GM12892 (cell line): ENCODE data around the gene EPHX1. TPM values are rescaled to one million over a fixed set of nuclear protein-coding genes. Genes with fewer than 3 reads are reported as not detected.
"Not testable (repeated sequence)": the region's sequence is repeated elsewhere in the genome, so short reads cannot be mapped to it uniquely, and the experiment has no call there.

Source experiments
- DNase-seq: peaks from one replicate; pipeline ENCODE4 v3.0.0; 2011; ENCODE audit not compliant: insufficient read length
- FAIRE-seq: peaks from 2 replicates; lab custom pipeline; 2011; peaks lifted over from hg19 to GRCh38; lab: Jason Lieb, UNC
- POLR2A ChIP-seq: IDR thresholded peaks from 2 replicates; pipeline ENCODE4 v1.6.1; 2011; ENCODE audit warnings: low read depth, low read length, control low read depth
- POLR2AphosphoS5 ChIP-seq: IDR thresholded peaks from 2 replicates; pipeline ENCODE4 v1.6.1; 2011; ENCODE audit warnings: low read depth, low read length, control low read depth
- TAF1 ChIP-seq: IDR thresholded peaks from 2 replicates; pipeline ENCODE4 v1.6.1; 2011; ENCODE audit warnings: low read depth, mild to moderate bottlenecking, control low read depth, low read length, borderline replicate concordance
- polyA plus RNA-seq: library from polyadenylated mRNA; unstranded; fragments of >200 nt; gene quantifications from one replicate; pipeline ENCODE4 v1.2.1, GENCODE V29; 2012; ENCODE audit warnings: missing spikeins, inconsistent platforms; ENCODE audit not compliant: missing spikeins

The EPHX1 gene
- polyA plus RNA-seq: 2.2 TPM

DNA sequence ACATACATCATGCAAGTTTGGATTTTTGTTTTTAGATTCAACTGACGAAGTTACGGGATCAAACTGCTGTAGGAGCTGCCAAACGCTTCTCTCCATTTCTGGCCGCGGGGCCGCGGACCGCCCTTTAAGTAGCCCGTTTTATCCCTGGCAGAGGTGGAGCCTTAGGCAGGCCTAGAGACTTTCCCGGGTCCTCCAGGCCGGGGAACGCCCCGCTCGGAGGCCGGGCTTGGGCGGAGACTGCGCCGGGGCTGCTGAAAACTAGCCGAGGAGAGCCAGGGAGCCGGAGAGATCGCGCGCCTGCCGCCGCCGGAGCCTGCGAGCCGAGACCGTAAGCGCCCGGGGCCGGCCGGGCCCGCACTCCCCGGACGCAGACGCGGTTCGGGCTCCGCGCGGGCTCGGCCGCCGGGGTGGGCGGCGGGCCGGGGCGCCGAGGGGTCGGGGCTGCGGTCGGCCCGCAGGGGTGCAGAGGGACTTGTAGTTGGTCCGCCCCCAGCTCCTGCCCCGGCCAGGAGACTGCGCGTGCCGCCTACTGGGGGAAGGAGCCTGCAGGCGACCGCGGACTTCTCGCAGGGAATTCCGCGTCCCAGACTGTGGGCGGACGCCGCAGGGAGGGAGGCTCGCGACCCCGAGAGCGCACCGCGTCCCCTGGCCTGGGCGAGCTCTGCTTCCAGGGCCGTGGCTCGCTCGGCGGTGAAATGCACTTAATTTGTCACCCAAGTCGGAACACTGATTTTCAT is at the start of gene EPHX1:
Gene EPHX1 (plus strand): TSS at position 283 of the 737 bp plus-strand sequence. CDS start 18,606 bp downstream, outside the sequence.
- TF ChIP-seq POLR2AphosphoS5 (no peak), TAF1 (no peak), POLR2A (peak; percentile 43; the same call in 1 of the 2 replicates)
- DNase-seq (peak; percentile 83), FAIRE-seq (no peak)

DNA sequence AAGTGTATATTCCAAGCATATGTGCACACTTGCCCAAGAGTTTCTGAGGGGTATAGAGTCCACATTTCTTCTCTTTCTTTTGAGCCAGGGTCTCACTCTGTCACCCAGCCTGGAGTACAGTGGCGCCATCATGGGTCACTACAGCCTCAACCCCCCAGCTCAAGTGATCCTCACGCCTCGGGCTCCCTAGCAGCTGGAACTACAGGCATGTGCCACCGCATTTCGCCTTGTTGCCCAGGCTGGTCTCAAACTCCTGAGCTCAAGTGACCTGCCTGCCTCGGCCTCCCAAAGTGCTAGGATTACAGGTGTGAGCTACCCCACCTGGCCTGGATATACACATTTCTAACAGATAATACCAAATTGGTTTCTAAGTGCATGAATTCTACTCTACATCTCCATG is 49.4 kb upstream of the EPHX1 start:
- no peak for TF ChIP-seq POLR2AphosphoS5
- no peak for TF ChIP-seq POLR2A
- TF ChIP-seq TAF1: no peak

DNA sequence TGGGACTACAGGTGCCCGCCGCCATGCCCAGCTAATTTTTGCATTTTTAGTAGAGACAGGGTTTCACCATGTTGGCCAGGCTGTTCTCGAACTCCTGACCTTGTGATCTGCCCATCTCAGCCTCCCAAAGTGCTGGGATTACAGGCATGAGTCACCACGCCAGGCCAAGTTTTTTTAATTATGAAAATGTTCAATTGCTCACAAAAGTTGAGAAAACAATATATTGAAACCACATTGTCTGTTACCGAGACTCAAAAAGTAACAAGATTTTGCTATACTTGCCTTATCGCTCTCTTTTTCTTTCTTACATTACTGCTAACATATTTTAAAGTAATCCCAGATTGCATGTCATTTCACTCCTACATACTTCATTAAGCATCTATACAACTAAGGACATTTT is 48.5 kb upstream of the EPHX1 start:
- FAIRE-seq, DNase-seq: not testable (repeated sequence)

More for the DNA sequence above, 49.4 kb upstream of the EPHX1 start:
- DNase-seq: no peak
- FAIRE-seq: no peak

DNA sequence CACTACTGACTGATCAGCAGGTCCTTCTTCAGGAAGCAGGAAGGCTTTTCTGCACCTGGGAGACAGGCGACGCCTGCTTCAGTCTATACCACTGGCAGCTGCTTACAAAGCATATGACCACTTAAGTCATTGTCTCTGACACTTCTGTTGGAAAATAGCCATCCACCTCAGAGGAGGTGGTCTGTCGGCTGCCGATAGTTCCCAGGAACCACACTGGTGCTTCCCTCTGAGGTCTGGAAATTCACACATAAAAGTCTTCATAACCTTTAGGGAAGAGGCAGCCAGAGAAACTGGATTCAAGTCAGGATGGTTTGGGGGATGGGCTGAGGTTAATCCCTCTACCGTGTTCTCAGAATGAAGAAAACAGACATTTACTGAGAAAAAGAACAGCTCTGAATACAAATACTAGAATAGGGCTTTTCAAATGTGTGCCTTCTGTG is 47.9 kb upstream of the EPHX1 start:
- no peak for TF ChIP-seq TAF1
- no peak for TF ChIP-seq POLR2AphosphoS5
- no peak for TF ChIP-seq POLR2A
- DNase-seq (no peak), FAIRE-seq (no peak)

DNA sequence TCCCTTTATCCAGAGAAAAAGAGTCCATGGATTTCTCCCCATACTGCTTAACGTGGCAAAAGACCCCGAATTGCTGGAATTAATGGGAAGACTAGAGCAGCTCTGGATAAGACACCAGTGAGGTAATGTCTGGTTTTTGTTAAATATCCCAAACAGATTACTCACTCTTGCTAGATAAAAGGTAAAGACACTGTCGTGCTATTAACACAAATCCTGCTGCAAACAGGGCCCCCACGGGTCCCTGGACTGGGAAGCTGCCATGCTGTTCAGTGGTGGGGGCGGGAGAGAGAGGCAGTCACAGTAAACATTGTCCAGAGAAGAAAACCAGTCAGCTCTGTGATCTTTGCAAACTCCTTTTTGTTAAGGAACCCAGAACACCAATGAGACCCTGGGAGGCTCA is 47.5 kb upstream of the EPHX1 start:
- no peak for DNase-seq
- no peak for FAIRE-seq
- TF ChIP-seq POLR2AphosphoS5 (no peak), POLR2A (no peak), TAF1 (no peak)

DNA sequence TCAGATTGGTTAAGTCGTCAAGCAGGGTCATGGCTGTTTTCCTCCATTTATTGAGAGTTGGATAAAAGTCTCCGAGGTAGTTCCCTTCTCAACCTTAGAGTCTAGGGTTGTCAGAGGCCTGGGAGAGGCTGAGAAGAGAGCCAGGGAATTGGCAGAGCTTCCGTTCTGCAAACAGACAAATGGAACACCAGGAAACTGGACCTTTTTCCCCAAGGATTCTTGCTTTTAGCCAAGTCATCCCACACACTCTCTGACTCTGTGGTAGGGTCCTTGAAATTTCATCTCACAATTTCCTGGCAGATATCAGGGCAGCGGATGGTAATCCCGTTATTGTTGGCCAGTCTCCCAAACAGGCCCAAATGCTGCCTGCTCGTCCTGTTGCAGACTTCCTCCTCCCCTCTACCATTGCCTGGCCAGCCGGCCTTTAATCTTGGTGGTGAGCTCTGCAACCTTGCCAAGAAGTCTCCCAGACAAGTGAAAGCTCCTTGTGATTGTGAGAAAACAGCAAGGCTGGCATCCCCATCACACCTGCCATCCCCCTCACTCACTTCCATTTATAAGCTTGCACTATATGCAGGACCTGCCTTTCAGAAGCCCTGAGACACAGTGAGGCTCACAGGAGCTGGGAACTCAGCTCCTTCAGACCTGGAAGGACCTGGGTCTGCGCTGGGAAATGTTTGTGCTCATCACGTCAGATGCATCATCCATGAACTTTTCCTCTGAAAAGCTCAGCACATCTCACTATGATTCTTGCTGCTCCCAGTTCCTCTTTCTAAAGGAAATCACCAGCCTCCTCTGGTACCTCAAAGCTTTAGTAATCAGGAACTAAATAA is 46.0 kb upstream of the EPHX1 start:
- TF ChIP-seq POLR2A (no peak), TAF1 (no peak), POLR2AphosphoS5 (no peak)
- FAIRE-seq (no peak), DNase-seq (no peak)

DNA sequence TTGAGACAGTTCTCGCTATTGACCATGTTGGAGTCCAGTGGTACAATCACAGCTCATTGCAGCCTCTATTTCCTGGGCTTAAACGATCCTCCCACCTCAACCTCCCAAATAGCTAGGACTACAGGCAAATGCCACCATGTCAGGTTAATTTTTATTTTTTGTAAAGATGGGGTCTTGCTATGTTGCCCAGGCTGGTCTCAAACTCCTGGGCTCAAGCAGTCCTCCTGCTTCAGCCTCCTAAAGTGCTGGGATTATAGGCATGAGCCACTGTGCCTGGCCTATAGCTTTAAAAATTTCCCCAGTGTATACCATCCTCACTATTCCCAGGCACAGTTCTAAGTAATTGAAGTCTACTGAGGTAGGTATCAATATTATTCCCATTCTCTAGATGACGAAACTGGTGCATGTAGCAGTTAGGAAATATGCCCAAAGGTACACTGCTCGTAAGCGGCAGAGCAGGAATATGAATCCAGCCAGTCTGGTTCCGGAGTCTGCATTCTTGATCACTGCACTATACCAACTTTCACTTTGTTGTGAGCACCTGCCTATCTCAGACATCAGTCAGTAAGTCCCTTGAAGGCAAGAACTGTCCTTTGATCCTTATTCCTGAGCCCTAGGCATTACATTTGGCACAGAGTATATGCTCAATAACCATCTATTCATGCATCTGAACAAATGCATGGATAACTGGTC is 43.8 kb upstream of the EPHX1 start:
- TF ChIP-seq POLR2AphosphoS5 (no peak), POLR2A (no peak), TAF1 (no peak)
- FAIRE-seq: no peak
- DNase-seq: no peak

DNA sequence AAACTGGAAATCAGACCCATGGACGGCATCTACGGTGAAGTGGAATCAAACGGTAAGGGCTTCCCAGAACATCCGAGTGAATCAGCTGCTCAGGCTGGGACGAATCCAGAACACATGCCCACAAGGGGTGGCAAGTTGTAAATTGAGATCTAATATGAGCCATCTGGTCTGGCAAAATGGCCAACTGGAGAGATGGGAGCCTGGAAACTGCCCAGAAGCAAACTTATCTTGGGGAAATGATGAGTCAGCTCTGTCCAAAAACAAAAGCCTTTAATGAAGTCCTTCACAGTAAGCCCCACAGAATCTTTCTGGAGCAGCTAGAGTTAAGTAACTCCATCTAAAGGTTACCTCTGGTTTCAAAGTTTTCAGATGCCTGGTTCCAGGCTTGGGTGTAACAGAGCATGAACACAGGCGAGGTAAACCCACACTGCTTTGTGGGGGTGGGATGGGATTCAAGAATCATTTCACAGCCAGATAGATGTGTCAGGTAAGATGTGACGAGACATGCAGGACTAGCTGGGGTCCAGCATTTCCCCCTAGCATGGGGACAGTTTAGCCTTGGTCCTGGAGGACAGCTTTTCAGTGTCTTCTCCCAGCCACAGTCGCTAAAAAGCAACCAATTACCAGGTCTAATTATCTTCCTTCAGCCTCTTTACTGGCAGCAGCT is 42.8 kb upstream of the EPHX1 start:
- FAIRE-seq: no peak
- TF ChIP-seq POLR2A: no peak
- TF ChIP-seq TAF1: no peak
- no peak for TF ChIP-seq POLR2AphosphoS5
- no peak for DNase-seq

DNA sequence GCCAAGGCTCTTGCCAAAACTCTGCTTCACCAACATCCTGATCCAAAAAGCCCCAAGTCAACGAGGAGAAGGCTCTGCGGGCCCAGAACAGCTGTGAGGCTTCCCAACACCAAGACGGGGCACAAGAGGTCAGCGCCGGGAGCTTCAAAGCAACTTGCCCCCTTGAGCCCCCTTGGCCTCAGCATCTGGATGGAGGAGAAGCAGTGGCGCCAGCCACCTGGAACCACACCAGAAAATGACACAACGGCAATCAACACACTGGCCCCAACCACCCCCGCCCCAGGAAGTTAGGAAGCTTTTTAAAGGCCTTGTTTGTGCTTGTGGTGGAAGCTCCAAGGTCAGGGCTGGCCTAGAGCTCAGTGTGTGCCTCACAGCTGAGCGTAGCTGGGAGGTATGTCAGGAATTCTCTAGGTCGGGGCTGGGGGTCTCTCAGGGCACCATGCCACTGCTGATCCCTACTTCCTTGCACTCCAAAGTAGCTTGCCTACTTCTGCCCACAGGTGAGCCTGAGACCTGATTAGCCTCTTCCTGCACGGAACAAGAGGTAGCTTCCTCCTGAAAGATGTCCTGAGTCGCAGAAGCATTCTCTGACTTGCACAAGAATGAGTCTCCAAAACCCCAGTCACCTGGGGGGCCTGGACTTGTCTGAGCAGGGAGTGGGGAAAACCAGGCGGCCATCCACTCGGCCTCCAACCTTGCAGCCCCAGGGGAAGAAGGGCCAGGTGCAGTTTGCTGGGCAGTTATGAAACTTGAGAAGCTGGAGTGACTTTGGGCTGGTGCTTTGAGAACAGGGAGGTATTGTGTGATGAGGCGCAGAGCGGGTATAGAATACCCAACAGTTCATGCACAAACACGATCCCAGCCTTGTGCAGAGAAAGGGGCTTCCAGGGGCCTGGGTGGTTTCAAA is 42.0 kb upstream of the EPHX1 start:
- DNase-seq: no peak
- TF ChIP-seq TAF1: no peak
- no peak for TF ChIP-seq POLR2A
- TF ChIP-seq POLR2AphosphoS5: no peak
- FAIRE-seq: no peak

DNA sequence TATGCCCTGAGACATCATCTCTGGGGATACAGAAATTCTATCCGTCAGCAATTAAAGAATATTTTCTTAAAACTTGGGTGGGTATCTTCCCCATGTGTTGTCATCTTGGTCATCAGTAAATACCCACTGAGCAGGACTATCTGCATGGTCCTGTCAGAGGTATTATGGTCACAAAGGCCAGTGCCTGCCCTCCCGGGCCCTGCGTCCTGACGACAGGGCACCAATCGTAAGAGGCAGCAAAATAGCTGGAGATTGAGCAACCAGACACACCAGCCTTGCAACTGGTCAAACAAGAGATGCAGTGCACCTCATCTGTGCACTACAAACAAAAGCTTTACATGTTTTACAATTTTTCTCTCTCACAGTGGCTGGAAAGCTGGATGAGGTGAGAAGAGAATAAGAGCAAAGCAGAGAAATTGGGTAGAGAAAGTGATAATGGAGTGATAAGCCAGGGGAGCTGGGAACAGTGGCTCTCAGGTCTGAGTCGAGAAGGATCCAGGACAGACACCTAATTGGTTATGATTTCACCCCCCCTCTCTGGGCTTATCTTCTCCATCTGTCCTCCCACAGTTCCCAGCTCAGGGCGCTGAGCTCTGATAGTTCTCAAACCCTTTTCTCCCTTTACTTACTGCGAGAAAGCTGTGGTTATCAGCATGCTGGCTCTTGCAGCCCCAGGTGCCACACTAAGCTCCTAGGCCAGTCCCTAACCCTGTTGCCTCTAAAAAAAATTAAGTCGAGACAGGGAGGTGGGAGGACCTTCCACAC is 41.1 kb upstream of the EPHX1 start:
- FAIRE-seq (no peak), DNase-seq (no peak)
- TF ChIP-seq POLR2AphosphoS5 (no peak), POLR2A (no peak), TAF1 (no peak)
